ENCODE measurements around the gene ROR2.

DNA sequence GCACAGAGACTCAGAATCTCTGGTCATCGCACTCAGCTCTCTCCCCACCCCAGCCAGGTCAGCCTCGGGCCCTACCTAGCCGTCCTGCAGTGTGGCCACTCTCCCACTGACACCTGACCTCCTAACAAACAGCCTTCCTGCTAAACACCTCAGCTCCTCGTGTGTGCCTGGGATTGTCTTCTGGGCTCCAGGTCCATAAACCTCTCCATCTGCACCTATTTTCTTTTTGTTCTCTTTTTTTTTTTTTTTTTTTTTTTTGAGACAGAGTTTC is 193.6 kb downstream of the ROR2 start:
- TF ChIP-seq, protein P1, sequence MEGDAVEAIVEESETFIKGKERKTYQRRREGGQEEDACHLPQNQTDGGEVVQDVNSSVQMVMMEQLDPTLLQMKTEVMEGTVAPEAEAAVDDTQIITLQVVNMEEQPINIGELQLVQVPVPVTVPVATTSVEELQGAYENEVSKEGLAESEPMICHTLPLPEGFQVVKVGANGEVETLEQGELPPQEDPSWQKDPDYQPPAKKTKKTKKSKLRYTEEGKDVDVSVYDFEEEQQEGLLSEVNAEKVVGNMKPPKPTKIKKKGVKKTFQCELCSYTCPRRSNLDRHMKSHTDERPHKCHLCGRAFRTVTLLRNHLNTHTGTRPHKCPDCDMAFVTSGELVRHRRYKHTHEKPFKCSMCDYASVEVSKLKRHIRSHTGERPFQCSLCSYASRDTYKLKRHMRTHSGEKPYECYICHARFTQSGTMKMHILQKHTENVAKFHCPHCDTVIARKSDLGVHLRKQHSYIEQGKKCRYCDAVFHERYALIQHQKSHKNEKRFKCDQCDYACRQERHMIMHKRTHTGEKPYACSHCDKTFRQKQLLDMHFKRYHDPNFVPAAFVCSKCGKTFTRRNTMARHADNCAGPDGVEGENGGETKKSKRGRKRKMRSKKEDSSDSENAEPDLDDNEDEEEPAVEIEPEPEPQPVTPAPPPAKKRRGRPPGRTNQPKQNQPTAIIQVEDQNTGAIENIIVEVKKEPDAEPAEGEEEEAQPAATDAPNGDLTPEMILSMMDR (conservative IDR thresholded peaks at IDR 0.05; ENCODE audit: low read length): no peak
- no peak for TF ChIP-seq EZH2phosphoT487 (IDR thresholded peaks at IDR 0.05; ENCODE audit: borderline replicate concordance)
